Right renal cortex interstitium (tissue), 3 donors: ENCODE data around the gene FAM185A. TPM values are rescaled to one million over a fixed set of nuclear protein-coding genes. Genes with fewer than 3 reads are reported as not detected.
"Not testable (repeated sequence)": the region's sequence is repeated elsewhere in the genome, so short reads cannot be mapped to it uniquely, and the experiment has no call there.

Source experiments
- DNase-seq, 3 donors: peaks; one replicate each; pipeline ENCODE4 v3.0.0-alpha.2; 2013; ENCODE audit warnings: low read depth in 3 of 3, low spot score in 2 of 3
- polyA plus RNA-seq, 3 donors: library from polyadenylated mRNA; unstranded; fragments of 120-200 nt; gene quantifications; one replicate each; pipeline ENCODE4 v1.2.1, GENCODE V29; 2013; ENCODE audit not compliant: insufficient read length in 3 of 3

The FAM185A gene
- 10 to 100 TPM in 2 of 3 donors, 1 to 10 TPM in 1; 9.9 to 12.2 (median 12.1) TPM for polyA plus RNA-seq

- DNase-seq = peak; percentile 92 to 98 (median 97)
These were observed at the start of gene FAM185A for GRCh38 chr7:102748605-102749444. Gene FAM185A (plus strand): TSS chr7:102748999. CDS start chr7:102749208, 209 bp downstream.

GRCh38 chr7:102713011-102713690, 35.6 kb upstream of the FAM185A start:
- DNase-seq = not testable (repeated sequence)

GRCh38 chr7:102713691-102714080, 35.1 kb upstream of the FAM185A start:
- DNase-seq = not testable (repeated sequence)

- not testable (repeated sequence) for DNase-seq
These were observed 33.9 kb upstream of the FAM185A start for GRCh38 chr7:102714774-102715522.

GRCh38 chr7:102715718-102716117, 33.1 kb upstream of the FAM185A start:
- DNase-seq = not testable (repeated sequence)

GRCh38 chr7:102718491-102718890, 30.3 kb upstream of the FAM185A start:
- not testable (repeated sequence) for DNase-seq

GRCh38 chr7:102726170-102726569, 22.6 kb upstream of the FAM185A start:
- DNase-seq = not testable (repeated sequence)

- DNase-seq = not testable (repeated sequence)
These were observed 19.1 kb upstream of the FAM185A start for GRCh38 chr7:102729670-102730069.

GRCh38 chr7:102730431-102730830, 18.4 kb upstream of the FAM185A start:
- not testable (repeated sequence) for DNase-seq

- not testable (repeated sequence) for DNase-seq
These were observed 6.6 kb upstream of the FAM185A start for GRCh38 chr7:102742002-102742771.

- DNase-seq = not testable (repeated sequence)
These were observed 4.9 kb upstream of the FAM185A start for GRCh38 chr7:102743861-102744260.

- not testable (repeated sequence) for DNase-seq
These were observed 3.1 kb upstream of the FAM185A start for GRCh38 chr7:102745494-102746288.

- DNase-seq = not testable (repeated sequence)
These were observed 617 bp downstream of the FAM185A start for GRCh38 chr7:102749445-102749786.

- not testable (repeated sequence) for DNase-seq
These were observed 9.4 kb downstream of the FAM185A start for GRCh38 chr7:102758227-102758626.

- not testable (repeated sequence) for DNase-seq
These were observed 11.1 kb downstream of the FAM185A start for GRCh38 chr7:102759934-102760333.

GRCh38 chr7:102761234-102761633, 12.4 kb downstream of the FAM185A start:
- DNase-seq = not testable (repeated sequence)

GRCh38 chr7:102763295-102763905, 14.6 kb downstream of the FAM185A start:
- not testable (repeated sequence) for DNase-seq

GRCh38 chr7:102769657-102770192, 20.9 kb downstream of the FAM185A start:
- not testable (repeated sequence) for DNase-seq

- DNase-seq = not testable (repeated sequence)
These were observed 21.7 kb downstream of the FAM185A start for GRCh38 chr7:102770467-102770866.
